CD4-positive, alpha-beta T cell treated with Interleukin-2 at 100 ng/mL for 4 hours (primary cell): ENCODE results near the gene CAT.

Source experiments
- DNase-seq: peaks from one replicate; pipeline ENCODE4 v3.0.0-alpha.2; 2020; ENCODE audit warnings: low spot score

CAT gene

GRCh38 chr11:34460278-34460677, 21.5 kb downstream of the CAT start:
- DNase-seq: no peak

DNA sequence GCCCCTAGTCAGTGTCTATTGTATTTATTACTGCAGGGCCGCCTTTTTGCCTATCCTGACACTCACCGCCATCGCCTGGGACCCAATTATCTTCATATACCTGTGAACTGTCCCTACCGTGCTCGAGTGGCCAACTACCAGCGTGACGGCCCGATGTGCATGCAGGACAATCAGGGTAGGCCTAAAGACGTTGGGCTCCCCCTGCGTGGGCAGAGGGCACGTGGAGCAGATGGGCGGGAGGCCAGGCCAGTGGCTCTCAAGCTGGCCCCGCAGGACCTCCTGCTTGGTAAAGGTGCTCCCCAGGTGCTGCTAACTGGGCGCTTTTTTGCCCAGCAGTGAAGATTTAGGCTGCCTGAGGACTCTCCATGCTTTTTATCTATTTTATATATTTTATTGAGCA, 22.5 kb downstream of the CAT start:
- no peak for DNase-seq

DNA sequence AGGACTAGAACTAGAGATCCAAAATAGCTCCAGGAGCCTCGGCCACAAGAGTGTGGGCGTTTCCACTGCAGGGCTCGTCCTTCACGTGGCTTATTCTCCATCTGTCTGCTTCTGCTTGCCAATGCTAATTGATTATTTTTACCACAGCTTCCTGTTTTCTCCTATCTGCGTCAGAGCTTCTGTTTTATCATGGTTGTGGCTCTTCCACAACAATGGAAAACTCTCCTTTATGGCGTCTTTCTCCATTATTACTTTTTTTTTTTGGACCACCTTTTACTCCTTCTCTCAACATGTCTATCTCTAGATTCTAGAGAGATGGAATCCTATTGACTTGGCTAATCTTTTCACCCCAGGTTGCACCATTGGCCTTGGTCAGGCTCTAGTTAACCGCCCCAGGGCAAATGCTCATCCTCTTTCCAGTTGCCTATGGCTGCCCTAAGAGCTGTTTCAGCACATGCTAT, 25.9 kb downstream of the CAT start:
- no peak for DNase-seq

- no peak for DNase-seq
Measured at GRCh38 chr11:34466802-34467488, 28.2 kb downstream of the CAT start.

DNA sequence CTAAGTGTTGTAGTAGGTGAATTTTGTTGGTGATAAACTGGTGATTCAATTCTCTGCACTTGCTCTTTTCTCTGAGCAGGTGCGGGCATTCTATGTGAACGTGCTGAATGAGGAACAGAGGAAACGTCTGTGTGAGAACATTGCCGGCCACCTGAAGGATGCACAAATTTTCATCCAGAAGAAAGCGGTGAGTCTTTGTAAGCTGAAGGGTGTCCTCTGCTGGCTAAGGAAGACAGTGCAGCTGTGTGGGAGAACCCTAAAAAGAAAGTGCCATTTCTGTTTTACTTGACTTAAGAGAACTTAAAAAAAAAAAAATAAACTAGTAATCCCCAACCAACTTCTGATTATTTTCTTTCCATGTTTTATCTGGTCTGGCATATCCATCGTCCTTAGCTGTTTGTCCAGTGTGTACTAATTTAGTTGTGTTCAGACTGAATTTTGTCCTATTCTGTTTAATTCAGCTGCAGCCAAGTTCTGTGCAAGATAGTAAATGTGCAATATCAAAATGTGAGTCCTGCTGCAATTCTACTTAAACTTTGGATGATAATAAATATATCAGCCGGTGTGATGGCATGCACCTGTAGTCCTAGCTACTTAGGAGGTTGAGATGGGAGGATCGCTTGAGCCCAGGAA, 29.6 kb downstream of the CAT start:
- DNase-seq: peak; percentile 28

- no peak for DNase-seq
Measured at GRCh38 chr11:34473603-34474169, 35.0 kb downstream of the CAT start.

- no peak for DNase-seq
Measured at GRCh38 chr11:34475656-34476055, 36.9 kb downstream of the CAT start.

DNA sequence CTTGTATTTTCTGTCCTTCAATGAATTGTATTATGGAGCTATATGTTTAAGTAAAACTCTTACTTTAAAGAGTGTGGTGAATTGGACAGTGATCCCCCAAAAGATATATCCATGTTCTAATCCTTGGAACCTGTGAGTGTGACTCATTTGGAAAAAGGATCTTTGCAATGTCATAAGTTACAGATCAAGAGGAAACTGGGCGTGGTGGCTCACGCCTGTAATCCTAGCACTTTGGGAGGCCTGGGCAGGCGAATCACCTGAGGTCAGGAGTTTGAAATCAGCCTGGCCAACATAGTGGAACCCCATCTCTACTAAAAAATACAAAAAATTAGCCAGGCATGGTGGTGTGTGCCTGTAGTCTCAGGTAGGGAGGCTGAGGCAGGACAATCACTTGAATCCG, 38.1 kb downstream of the CAT start:
- DNase-seq: no peak

DNA sequence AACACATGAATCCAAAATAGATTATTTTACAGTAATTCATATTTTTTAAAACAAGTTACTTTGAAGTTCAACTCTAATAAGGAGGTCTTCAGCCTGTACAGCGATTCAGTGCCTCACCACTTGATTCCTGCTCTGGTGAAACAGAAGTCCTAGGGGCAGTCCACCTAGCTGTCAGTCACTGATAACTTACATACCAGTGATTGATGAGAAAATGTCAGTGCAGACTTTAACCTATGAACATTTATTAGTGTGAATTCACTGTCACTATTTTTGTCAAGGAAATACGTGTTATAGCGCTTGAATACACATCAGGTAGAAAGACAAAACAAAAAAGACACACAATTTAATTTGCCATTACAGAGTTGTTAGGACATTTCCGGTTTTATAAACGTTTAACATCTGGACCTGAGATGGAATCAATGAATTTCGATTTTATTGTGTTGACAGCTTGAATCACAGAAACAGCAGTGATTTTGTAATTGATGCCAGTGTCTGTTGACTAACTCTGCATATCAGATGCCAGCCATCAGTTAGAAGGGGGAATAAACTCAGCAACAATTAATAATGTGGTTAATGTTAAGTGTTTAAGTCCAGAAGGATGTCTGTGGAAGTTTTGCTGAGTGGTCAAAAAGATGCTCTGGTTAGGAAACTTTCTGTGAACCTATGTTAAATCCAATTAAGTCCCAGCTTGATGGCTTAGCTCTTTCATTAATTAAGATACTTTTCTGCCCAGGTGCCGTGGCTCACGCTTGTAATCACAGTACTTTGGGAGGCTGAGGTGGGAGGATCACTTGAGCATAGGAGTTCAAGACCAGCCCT, 40.3 kb downstream of the CAT start:
- no peak for DNase-seq

GRCh38 chr11:34480314-34480713, 41.6 kb downstream of the CAT start:
- no peak for DNase-seq

DNA sequence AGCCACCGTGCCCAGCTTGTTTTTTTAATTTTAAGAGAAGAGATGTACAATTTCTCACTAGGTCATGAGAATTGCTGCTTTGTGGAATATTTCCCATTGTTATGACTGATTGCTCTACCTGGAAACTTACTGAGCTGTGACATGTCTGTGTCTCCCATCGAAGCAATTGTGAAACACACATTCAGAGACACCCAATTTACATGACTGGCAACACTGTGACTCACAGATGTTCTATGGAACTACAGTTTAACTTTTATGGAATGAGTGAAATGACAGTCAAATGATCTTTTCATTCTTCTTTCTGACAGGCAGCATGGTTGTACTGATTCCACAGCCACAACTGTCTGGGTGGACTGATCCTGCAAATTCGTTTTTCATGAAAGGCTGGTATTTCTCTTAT, 42.6 kb downstream of the CAT start:
- no peak for DNase-seq

DNA sequence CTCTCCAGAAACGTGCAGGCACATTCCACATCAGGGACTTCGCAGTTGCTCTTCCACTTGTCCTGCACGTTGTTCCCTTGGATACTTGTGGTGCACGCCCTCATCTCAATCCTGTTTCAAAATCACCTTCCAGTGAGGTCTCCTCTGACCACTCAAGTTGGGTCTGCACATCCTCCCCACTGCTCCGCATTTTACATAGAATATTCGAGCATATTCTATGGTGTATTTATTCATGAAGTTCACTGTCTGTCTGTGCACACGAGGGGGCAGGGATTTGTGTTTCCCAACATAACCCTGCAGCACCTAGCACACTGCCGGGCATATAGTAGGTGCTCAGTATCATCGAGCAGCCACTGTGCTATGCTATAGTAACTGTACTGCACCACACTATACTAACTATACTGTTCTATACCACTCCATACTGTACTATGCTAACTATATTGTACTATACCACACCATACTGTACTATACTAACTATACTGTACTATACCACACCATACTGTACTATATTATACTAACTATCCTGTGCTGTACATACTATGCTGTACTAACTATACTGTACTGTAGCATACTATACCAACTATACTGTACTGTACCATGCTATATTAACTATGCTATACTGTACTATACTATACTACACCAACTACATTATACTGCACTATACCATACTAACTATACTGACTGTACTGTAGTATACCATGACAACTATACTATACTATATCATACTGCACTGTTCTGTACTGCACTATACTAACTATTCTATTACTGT, 44.6 kb downstream of the CAT start:
- DNase-seq: no peak

- no peak for DNase-seq
Measured at GRCh38 chr11:34487430-34487829, 48.7 kb downstream of the CAT start.

- no peak for DNase-seq
Measured at GRCh38 chr11:34488855-34489557, 50.3 kb downstream of the CAT start.

DNA sequence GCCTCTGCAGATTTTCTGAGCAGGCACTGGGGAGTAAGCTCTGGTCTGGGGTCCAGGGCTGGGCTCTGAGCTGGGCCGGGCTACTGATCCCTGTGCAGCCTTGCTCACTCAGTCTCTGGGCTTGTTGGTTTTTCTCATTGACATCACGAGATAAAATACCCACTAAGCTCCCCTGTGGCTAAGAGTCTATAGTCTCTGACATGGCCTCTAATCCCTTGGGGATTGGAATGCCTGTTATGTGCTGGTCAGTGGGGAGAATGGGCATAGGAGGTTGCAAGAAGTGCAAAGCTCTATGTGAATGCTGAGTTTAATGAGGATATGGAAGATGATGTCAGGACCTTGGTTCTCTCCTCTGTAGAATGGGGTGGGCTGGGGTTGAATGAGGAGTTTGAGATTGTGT, 51.6 kb downstream of the CAT start:
- no peak for DNase-seq

GRCh38 chr11:34492806-34493414, 54.2 kb downstream of the CAT start:
- DNase-seq: peak; percentile 45

DNA sequence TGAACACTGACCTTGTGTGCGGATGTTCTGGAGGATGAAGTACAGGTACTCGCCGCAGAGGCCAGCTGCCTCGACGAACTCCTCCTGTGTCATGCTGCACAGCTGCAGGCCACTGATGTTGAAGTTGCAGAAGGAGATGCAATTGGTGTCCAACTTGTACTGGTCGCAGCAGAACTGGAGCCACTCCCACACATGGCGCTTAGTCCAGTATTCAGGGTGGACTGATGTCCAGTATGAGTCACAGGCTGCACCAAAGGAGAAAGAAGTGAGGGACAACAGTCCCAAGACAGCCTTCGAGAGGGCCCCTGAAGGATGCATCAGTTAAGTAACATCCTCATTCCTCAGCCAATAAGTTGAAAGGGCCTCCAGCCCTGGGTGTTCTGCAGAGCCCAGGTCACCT, 54.7 kb downstream of the CAT start:
- no peak for DNase-seq

DNA sequence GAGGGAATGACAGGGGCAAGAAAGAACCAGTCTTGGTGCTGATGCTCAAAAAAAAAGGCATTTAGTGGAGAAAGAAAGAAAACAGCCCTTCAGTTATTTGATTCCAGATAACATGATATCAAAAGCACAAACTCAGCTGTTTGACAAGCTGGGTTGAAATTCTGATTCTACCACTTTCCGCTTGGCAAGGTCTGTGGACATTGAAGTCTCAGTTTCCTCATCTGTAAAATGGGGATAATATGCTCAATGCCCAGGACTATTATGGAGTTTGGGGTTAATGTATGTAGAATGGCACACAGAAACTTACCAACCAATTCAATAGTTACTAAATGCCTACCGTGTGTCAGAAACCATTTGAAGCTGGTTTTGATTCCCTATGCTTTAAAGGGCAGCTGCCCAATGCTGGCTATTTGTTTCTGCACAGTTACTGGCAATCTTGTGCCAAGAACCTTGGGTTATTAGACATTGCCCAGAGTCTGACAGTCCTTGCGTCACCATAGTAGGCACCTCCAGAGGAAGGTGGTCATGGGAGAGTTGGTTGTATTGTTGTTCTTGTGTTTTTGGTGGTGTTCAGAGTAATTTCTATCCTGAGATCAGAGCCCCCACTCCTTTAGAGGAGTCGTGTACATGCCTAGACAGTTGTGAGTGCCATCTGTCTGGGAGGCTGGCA, 55.3 kb downstream of the CAT start:
- no peak for DNase-seq

DNA sequence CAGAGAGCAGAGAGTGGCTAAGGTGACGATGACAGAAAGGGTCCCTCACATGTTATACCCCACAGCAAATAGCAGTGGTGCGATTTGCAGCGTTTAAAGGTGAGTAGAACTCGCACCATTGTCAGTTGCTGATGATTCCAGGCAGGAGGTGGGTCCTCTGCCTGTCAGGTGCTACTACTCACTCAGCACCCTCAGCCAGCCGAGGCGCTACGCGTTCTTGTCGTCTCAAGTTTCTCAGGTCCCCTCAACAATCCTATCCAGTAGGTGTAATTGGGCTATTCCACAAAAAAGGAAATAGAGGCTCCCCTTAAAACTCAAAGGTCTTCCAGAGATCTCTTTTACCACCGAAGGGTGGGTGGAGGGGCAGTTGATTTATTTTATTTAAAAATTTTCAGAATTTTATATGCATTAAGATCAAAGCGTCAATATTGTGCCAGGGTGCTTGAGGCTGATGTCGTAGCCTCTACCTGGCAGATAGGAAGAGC, 56.5 kb downstream of the CAT start:
- no peak for DNase-seq

- no peak for DNase-seq
Measured at GRCh38 chr11:34495724-34496377, 57.1 kb downstream of the CAT start.
